HG03442 (cell line): ENCODE results near the gene RIN3.

ENCODE experiments used
- ATAC-seq: cut with Tn5 transposase; IDR thresholded peaks from one replicate; pipeline ENCODE4 v1.9.1; 2021; ENCODE audit warnings: mild to moderate bottlenecking, moderate library complexity; ENCODE audit not compliant: unreplicated experiment

RIN3 gene, protein sequence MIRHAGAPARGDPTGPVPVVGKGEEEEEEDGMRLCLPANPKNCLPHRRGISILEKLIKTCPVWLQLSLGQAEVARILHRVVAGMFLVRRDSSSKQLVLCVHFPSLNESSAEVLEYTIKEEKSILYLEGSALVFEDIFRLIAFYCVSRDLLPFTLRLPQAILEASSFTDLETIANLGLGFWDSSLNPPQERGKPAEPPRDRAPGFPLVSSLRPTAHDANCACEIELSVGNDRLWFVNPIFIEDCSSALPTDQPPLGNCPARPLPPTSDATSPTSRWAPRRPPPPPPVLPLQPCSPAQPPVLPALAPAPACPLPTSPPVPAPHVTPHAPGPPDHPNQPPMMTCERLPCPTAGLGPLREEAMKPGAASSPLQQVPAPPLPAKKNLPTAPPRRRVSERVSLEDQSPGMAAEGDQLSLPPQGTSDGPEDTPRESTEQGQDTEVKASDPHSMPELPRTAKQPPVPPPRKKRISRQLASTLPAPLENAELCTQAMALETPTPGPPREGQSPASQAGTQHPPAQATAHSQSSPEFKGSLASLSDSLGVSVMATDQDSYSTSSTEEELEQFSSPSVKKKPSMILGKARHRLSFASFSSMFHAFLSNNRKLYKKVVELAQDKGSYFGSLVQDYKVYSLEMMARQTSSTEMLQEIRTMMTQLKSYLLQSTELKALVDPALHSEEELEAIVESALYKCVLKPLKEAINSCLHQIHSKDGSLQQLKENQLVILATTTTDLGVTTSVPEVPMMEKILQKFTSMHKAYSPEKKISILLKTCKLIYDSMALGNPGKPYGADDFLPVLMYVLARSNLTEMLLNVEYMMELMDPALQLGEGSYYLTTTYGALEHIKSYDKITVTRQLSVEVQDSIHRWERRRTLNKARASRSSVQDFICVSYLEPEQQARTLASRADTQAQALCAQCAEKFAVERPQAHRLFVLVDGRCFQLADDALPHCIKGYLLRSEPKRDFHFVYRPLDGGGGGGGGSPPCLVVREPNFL

DNA sequence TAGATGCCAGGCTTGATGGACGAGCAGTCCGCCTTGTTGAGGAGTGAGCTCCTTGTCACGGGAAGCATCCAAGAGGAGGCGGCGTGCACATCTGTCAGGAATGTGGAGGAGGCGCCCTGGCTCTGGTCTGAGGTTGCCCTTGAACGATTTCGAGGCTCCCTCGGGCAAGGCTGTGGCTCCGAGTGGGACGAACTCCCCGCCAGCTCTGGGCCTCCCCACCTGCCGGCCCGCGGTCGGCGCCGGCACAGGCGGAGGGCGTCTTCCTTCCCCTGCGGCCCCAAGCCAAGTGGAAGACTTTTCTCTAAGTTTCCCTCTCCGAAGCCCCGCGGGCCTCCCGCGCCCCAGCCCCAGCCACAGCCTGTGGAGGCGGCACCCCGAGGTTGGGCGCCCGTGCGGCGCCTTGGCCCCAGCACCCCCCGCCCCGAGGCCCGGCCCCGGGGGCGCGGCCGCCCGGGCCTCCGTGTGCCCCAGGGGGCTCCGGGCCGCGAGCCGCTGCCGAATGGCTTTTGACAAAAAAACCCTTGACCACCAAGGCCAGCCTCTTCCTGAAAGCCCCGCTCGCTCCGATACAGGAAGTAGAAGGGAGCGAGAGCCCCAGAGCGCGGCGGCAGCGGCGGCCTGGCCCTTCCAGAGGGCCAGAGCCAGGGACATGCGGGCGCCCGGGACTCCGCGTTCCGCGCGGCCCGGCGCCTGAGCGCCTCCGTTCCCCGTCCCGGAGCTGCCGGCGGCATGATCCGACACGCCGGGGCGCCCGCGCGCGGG lies at the start of gene RIN3:
RIN3 (plus strand) TSS at position 578 of the 762 bp plus-strand sequence; CDS start at position 730, 152 bp downstream.
- ATAC-seq: peak; percentile 48

DNA sequence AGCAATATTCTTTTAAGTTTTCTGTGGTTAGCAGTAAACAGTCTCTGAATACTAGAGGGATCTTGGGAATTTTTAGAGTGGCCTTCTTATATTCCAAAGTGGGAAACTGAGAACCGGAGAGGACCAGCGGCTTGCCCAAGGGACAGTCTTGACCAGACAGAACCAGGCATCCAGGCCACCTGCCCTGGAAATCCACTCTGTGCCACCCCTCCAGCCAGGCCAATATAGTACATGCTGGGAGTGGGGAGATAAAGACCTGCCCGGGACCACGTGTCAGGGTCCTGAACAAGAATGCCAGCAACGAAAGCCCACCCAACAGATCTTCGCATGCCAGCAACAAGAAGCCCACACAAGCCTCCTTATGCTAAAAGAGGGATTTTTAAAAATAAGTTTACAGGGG lies 49.4 kb upstream of the RIN3 start:
- ATAC-seq: no peak

DNA sequence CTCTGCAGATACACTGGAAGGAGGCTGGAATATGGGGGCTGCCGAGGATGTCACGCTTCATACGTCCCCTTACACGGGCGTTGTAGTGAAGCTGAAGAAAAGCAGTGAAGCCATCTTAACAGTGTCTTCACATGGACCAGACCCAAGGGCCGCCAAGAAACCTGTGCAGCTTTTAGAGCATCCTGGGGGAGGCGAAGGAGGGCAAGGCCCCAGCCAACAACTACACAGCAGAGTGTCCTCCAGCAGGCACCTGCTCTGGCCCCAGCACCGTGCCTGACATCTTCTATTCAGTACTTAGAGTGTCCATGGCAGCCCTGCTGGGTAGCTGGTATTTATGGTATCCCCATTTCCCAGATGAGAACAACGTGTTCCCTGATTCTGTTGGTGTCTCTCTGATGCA lies 48.9 kb upstream of the RIN3 start:
- ATAC-seq: no peak

DNA sequence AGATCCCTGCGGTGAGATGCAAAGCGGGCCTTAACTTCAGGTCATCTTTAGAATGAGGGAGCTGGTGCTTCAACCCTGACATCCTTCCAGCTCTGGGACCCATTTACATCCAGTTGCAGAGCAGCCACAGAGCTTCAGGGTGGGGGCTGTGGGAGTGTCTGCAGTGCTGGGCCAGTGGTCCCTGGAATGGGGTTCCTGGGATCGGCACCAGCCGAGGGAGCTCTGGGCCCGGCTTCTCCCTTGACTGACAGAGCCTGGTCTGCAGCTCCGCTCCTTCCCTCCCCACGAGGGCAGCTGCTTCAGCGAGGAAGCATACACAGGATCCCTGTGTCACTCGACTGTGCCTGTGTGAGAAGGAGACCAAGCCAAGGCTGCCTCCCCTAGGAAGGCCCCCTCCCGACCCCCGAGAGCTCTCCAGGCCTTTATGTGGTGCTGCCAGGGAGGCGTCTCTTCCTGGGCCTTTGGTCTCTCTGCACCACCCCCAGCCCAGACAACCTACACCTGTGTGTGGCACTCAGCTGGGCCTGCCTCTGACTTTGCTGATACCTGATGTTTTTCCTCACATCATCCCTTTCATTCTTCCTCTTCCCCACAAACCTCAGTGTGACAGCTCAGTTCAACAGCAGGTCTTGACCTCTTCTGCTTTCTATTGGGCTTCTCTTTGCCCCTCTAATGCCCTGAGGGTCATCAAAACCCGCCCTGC lies 48.1 kb upstream of the RIN3 start:
- no peak for ATAC-seq

DNA sequence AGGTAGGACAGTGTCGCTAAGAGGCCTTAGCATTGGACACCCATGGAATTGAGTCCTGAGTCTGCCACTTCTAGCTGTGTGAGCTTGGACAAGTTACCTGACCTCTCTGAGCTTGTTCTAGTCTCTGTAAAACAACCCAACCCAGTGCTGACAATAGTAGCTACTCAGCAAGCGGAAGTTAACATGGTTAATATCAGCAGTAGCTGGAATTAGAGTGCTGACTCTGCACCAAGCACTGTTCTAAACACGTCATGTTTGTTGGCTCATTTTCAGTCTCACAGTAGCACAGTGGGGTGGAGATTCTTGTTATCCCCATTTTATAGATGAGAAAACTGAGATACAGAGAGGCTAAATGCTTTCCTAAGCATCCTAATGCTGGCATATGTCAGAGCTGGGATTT lies 47.5 kb upstream of the RIN3 start:
- no peak for ATAC-seq

DNA sequence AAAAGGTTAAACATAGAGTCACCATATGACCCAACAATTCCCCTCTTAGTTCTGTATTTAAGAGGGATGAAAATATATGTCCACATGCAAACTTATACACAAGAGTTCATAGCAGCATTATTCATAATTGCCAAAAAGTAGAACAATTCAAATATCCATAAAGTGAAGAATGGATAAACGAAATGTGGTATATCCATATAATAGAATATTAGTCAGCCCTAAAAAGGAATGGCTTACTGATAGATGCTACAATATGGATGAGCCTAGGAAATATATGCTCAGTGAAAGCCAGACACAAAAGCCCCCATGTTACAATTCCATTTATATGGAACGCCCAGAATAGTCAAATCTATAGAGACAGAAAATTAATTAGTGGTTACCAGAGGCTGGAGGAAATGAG lies 44.1 kb upstream of the RIN3 start:
- no peak for ATAC-seq

DNA sequence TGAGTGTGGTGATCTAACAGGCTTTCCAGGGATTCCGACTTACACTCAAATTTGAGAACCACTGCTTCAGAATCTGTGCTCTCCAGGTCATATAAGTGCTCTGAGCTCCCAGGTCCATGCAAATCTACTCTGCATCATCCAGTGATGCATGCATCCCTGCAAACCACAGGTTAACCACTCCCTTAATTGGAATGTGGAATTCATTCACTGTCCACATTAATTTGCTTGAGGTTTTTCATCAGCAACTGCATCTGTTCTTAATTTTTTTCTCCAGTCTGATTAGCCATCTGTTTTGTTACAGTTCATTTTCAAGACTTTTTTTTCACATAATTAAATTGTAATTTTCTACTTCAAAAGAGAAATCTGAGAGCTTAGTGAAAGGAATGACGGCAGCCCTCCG lies 43.4 kb upstream of the RIN3 start:
- no peak for ATAC-seq

DNA sequence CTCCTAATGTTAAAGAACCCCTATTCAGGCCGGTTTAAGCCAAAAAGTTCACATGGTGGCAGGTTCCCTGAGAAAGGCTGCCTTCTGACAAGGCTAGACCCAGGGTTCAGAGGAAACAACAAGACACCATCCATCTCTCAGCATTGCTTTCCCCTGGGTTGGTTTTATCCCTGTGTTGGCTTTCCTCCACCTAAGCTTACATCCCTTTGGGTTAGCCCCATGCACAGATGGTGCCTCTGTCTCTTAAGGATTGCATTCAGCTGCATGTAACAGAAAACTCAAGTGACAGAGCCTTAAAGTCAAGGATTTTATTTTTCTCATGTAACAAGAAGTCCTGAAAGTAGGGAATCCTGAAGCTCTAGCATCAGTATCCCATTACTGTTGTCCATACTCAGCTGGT lies 42.8 kb upstream of the RIN3 start:
- ATAC-seq: no peak

DNA sequence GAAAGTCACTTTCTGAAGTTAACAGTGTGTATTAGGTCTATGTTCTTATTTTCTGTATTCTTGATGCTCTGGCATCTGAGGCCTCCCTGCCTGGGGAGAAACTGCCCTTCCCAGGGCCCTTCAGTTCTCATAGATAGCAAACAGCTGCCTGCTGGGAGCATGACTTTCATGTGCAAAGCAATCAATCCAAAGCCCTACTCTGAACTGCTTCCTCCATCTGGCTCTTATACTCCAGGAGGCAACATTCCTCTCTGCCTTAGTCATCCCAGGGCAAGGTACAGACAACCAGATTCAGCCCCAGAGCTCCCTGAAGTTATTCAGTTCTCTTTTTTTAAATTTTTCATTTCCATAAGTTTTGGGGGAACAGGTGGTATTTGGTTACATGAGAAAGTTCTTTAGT lies 41.7 kb upstream of the RIN3 start:
- no peak for ATAC-seq

DNA sequence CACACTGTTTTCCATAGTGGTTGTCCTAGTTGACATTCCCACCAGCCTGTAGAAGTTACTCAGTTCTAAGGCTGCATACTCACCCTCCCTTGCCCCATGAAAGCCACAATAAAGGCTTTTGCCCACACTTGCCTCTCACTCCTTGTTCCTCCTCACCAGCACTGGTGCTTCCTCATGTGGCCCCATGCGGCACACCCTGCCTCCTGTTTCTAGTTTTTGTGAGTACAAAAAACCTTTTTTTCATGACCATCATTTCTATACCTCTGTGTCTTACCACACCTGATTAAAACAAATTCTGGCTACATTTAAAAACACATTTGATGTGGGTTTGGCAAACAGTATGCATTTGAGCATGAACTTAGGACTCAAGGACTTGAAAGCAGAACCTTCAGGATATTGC lies 40.7 kb upstream of the RIN3 start:
- no peak for ATAC-seq

DNA sequence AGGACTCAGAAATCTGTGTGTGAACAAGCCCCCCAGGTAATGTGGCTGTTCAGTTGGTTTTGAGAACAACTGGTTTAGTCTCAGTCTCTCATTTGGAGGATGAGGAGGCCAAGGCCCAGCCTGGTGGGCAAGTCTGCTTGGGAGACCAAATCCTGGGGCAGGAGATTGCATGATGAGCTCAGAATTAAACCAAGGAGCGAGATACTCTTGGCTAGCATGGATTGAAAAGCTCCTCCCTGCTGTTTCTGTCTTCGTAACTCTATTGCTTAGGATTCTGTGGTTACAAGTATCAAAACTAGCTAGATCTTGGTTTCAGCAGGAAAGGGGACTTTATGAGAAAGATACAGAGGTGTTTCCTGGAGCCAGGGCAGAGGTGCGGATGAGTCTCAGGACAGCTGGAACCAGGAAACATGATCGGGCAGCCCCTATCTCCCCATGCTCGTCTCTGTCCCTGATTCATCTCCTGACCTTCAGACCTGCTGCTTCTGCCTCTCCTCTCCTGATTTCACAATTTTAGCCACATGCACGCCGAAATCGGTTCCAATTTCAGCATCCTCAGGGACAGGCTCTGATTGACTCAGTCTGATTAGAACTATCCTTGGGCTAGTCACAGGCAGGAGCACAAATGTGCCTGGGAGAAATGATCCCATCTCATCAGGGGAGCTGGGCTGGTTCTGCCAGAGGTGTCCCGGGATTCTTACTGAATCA lies 40.2 kb upstream of the RIN3 start:
- ATAC-seq: no peak

DNA sequence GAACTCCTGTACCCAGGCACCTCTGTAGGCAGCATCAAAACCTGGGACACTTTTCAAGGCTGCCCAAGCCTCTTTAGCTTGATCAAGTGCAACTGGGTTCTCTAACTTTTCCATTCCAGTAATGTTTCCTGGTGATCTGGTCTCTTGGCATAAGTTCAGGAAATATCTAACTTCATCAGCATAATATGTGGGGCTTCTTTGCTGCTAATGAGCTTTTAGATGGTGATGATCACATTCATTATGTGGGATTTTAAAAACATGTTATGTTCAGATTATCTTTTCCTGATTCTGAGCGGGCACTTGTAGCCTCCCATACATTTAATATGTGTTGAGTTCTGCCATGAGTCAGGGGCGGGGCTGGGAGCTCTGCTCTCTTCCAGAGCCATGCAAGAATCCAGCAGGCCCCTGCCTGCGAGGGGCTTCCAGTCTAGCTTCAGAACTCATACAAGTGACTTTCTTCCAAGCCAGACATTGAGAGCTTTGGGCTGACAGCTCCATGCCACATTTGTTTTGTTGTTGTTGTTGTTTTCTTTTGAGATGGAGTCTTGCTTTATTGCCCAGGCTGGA lies 39.5 kb upstream of the RIN3 start:
- ATAC-seq: no peak

DNA sequence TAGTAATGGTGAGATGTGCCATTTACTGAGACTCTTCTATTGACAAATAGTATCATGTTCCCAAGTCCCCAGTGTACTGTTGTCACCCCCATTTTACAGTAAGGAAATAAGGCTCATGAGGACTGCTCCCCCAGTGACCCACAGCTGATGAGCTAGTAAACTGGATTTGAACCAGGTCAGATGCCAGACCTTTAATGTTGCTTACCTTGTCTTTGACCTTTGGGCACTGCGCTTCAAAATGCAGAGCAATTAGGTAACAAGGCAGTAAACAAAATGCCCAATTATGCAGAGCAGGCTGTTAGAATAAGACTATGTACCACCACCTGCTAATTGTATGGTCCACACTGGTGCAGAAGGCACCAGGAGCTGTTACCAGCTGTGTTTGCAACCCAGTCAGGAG lies 38.5 kb upstream of the RIN3 start:
- ATAC-seq: no peak

DNA sequence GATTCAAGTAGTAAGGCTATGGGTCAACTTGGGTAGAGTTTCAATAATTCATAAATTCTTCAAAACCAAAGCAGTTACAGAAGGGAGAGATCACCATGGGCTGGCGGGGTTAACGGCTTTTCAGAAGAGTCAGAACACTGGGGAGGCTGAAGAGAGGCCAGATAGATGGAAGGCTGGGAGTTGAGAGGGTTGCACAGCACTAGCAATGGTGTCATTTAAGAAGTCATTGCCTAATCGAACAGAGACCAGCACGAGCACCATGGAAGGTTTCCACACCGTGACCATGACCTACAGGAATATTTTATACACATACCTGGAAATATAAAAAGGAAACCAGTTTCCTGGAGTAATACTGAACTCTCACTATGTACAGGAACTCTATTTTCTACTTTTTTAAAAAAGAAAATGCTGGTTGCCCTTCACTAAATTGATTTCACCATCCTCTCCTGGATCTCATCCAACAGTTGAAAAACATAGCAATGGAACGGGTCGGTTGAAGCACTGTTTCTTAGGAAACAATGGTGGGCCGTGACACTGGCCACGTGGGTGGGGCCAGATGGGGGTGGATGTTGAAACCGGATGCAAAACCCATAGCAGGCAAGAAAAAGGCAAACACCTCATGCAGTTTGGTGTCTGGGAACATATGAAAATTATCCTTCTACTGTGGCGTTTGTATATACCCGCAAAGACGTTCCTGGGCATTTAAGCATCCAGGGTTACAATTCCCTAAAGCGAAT lies 38.0 kb upstream of the RIN3 start:
- ATAC-seq: no peak

DNA sequence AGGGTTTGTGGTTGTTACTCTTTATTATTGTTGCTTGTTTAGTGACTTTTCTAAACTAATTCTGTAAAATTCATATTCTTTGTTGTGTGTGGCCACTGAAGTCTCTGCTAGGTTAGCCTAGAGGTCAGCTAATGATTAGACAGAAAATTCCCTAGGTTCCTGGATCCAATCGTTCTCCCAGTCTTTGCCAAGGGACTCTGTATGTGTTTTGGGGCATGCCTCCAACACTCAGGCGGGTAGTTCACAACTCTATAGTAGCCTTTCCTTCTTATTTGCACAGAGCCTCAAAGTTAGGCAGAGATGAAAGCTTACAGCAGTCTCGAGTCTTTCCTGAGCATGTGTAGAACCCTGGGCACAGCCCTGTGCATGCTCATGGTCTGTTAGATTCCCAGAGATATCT lies 32.7 kb upstream of the RIN3 start:
- no peak for ATAC-seq

DNA sequence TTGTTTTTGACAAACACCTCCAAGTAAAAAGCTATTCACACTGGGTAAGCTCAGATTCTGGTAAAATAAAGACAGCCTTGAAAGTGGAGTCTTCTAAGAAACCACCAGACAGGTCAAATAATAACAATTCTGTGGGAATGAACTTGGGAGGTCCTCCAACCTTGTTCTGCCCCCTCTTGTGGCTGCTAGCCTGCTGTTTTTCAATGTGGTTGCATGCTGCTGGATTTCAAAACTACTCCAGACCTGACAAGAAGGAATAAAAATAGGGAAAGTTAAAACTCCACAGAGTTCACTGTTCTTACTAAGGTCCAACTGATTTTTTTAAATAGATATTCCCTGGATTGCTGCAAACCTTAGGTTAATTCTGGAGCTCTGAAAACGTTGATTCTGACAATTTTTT lies 32.2 kb upstream of the RIN3 start:
- no peak for ATAC-seq

DNA sequence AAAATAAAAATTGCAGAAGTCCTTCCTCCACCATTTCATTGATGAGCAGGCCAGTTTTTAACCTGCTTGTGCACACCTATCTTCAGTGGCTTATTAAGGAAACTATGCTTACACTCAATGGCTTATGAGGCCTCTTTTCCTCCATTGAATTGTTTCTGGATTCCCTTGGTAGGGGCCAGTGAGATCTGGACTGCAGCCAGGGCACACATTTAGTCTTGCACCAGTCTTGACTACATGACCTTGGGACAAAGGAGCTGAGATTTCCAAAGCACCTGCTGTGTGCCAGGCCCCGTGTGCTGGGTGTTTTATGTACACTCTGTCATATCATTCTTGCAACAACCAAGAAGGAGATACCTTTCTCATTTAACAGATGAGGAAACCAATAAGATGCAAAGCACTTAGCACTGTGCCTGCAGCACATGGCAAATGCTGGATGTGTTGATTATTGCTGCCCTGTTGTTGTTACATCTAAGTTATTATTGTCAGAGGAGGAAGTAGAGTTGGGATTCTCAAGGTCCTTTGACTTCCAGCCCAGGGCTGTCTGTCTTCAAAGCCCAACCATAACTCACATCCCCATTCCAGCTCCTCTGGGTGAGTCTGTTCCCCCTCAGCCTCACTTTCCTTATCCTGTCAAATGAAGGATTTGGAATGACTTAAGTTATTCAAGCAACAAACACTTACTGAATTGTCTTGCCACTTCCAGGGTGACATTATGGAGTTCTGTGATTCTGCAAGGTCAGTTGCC lies 31.6 kb upstream of the RIN3 start:
- no peak for ATAC-seq

DNA sequence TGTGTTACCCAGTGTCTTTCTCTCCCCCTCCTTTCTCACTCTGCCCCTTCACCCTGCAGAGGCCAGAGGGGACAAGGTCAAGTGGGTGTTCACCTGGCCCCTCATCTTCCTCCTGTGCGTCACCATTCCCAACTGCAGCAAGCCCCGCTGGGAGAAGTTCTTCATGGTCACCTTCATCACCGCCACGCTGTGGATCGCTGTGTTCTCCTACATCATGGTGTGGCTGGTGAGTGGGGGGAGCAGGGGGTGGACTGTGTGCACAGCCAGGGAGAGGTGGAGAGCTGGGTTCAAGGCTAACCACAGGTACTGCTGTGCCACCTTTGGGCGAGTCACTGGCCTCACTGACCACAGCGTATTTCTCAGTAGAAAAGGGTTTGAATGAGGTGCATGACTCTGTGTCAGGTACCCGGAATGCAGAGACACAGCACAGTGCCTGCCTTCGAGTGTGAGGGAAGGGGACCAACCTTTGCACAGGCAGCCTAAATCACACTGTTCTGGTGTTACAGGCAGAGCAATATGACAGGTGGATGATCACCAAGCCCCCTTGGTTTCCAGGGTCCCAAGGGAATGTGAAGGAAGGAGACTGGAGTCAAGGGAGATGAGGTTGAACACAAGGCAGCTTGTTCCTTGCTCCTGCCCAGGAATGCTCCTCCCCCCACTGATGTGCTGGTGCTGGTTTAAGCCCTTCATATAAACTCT lies 30.8 kb upstream of the RIN3 start:
- ATAC-seq: no peak
